ENCODE measurements around the gene NAT14. TPM values are rescaled to one million over a fixed set of nuclear protein-coding genes. Genes with fewer than 3 reads are reported as not detected.

The NAT14 gene, protein sequence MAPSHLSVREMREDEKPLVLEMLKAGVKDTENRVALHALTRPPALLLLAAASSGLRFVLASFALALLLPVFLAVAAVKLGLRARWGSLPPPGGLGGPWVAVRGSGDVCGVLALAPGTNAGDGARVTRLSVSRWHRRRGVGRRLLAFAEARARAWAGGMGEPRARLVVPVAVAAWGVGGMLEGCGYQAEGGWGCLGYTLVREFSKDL
- total RNA-seq = 10.7 and 15.7 TPM in 2 replicates

DNA sequence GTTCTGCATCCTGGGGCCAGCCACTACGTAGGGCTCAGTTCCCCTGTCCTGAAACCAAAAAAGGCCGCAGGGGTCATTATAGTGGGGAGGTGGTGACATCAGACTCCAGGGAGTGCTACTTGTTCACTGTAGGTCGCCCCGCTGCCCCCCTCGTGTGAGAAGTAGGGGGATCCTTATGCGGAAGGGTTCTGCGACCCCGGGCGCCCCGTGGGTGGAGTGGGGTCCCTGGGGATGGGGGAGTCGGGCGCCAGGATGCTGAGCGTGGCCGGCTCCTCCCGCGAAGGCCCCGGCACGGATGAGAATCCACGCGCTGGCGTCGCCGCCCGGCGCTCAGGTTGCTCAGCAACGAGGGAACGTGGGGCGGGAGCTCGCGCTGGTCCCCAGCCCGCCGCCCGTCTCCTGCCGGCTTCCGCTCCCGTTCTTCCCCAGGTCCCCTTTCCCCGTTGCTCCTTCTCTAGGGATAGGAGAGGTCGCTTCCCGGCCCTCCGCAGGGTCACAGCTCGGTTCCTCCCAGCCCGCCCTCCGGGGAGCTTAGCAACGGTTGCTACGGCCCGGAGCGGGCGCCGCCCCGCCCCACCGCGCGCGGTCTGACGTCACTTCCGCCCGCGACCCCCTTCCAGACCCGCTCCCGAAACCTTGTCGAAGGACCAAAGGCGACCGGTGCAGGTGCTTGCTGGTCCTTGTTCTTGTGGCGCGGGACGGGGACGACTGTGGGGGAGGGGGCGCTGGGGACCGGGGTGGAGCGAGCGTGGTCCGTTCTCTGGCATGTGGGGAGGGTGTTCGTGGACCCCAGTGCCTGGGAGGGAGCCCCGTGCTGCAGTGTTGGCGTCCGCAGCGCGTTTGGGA, at the start of gene NAT14:
NAT14 (plus strand) TSS at position 596 of the 846 bp plus-strand sequence. CDS start 521 bp downstream, outside the sequence.

DNA sequence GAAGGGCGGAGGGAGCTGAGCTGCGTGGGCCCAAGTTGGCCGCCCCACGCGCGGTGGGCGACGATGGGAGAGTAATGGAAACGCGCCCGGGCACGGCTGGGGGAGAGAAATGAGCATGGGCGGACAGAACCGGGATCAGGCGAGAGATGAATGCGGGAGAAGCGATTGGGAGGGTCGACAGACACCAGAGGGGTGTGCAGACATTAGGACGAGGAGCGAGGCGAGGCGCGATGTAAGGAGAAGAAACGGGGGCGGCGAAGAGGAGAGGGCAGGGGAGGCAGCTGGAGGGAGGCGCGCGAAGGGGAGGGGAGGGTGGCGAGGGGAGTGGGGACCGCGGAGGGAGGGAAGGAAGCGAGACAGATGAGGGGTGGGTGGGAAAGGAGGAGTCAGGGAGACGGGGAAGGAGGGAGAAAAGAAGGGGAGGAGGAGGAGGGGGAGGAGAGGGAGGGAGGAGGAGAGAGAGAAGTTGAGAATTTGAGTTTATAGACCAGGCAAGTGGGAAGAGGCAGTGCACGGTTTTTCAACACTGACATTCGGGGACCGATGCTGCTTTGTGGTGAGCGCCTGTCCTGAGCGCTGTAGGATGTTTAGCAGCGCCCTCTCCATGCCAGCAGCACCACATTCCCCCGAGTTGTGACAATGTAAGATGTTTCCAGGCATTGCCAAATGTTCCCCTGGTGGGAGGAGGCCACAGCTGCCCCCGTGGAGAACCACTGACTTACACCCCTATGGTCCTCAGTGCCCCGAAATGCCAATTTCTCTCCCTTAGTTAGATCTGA, 41.8 kb upstream of the NAT14 start, which contains the start of gene SHISA7:
SHISA7 (minus strand) TSS at position 256 of the 779 bp plus-strand sequence. CDS start 437 bp downstream, outside the sequence.

DNA sequence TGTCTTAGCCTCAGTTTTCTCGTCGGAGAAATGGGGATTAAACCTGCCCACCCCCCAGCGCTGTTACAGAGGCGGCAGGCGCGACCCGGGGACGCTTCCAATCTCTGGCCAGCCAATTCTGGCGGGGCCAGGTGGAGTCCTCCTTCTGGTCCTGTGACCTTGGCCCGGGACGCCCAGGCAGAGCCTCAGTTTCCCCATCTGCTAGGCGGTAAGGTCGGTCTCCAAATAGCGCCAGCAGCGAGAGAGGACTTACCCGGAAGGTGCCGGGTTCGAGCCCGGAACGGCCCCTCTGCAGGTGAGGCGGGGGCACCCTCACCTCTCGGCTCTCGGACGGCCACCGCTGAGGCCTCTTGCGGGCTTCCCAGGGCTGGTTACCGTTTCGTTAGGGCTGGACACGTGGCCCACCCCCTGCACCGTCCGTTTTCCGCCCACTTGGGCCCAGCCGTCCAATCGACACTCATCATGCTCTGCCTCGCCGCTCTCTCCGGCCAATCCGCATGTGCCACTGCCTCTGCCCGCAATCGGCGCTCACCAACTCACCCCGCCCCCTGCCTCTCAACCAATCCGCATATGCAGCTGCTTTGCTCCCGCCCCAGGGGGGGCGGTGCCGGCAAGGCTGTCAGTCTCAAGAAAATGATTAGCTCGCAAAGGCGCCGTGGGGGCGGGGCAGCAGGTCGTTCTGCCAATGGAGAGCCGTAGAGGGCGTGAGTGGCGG, 23.6 kb upstream of the NAT14 start, which contains the start of gene ISOC2:
ISOC2 (minus strand) TSS at position 384 of the 715 bp plus-strand sequence. CDS start 5,156 bp downstream, outside the sequence.

DNA sequence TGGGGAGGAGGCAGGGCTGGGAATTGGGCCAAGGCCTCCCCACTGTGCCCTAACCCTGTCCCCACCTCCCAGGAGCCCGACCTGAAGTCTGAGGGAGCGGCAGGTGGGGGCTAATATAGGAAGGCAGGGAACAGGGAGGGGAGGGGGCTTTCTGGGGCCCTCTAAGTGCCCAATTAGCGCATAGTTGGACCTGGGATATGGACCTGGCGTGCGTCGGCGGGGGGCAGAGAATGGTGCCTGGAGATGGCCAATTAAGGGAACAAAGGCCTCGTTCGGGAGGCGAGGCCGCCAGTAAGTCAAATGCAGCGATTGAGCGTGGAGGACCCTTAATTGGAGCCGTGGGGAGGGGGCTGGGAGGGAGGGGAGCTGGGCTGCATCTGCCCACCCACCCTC, 20.3 kb upstream of the NAT14 start, which contains the start of gene C19orf85:
C19orf85 (minus strand) TSS at position 90 of the 393 bp plus-strand sequence. CDS start 197 bp downstream, outside the sequence.

DNA sequence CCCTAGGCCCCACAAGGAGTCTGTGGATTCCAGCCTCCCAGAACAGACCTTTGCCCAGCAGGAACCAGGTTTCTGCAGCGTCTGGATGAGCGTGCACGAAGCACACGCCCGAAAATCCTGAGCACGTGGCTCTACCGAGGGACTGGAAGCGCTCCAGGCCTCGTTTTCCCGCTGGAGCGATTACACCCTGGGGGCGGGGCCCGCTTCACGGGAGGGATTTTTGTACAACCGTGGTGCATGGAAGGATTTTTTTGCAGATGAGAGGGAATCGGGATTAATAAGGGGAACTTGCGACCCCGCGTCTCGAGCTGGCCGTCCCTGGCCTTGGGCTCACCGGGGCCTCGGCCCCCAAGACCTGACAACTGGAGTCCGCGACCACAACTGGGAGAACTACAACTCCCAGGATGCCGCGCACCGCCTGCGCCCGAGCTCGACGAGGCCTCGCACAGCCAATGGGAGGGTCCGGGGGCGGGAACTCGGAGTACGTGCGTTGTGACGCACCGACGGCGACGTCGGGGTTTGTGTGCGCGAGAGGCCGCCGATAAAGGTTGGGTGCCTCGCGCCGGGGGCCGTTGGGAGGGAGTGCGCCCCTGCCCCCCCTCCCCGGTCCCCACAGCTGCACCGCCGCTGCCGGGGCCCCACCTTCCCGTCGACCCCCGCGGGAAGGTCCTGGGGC, 8.8 kb upstream of the NAT14 start, which contains the start of gene ZNF628:
ZNF628 (plus strand) TSS at position 518 of the 676 bp plus-strand sequence. CDS start 3,294 bp downstream, outside the sequence.

DNA sequence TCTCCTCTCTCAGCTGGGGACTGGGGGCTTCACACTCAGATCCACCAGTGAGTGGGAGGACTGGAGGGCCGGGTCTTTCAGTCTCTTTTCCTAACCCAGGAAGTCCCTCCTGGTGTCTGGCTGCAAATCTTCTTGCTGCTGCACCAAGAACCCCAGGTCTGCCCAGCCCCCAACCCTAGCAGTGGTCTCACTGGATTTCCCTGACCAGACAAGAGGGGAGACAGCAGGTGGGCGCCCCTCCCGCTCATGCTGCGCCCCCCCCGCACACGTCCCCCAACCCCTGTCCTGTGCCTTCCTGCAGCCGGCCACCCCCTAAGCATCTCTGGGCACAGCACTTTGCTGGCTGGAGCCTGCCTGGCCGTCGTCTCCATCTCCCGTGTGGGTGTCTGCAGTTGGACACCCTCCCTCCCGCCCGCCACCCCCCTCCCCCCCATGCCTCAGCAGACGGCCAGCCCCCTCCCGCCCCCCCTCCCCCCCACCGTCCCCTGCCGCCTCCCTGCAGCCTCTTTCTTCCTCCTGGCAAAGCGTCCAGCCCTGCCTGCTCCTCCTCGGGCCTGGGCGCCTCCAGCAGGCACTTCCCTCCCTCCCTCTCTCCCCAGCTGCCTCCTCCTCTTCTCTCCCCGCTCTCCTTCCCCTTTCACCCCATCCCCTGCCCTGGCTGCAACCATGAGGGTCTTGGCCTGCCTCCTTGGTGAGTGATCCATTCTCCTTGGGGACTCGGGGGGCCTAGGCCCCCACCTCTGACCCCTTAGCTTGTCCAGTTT, 3.1 kb downstream of the NAT14 start, which contains the start of gene SSC5D:
SSC5D (plus strand) TSS at position 513 of the 764 bp plus-strand sequence; CDS start at position 667, 154 bp downstream.

Other genes starting within 250 kb of the NAT14 start
- 44.2 and 52.3 TPM in 2 replicates for gene PPP6R1, start 226.2 kb upstream of the NAT14 start, total RNA-seq
- 30.4 and 37.2 TPM in 2 replicates for gene HSPBP1, start 205.1 kb upstream of the NAT14 start, total RNA-seq
- gene BRSK1, start 201.2 kb upstream of the NAT14 start, total RNA-seq = 0.29 and 1.3 TPM in 2 replicates
- gene TMEM150B, start 159.8 kb upstream of the NAT14 start, total RNA-seq = not detected in 2 replicates
- gene KMT5C, start 145.3 kb upstream of the NAT14 start, total RNA-seq = 5.6 and 9.8 TPM in 2 replicates
- gene COX6B2, start 130.5 kb upstream of the NAT14 start, total RNA-seq = not detected in 2 replicates
- not detected in 2 replicates for gene GARIN5B, start 121.9 kb upstream of the NAT14 start, total RNA-seq
- 0.33 TPM in 1 of 2 replicates, not detected in the other for gene IL11, start 114.7 kb upstream of the NAT14 start, total RNA-seq
- not detected in 2 replicates for gene TMEM190, start 108.4 kb upstream of the NAT14 start, total RNA-seq
- gene TMEM238, start 100.9 kb upstream of the NAT14 start, total RNA-seq = 0.33 TPM in 1 of 2 replicates, not detected in the other
- 445 and 511 TPM in 2 replicates for gene RPL28, start 99.3 kb upstream of the NAT14 start, total RNA-seq
- 106 and 121 TPM in 2 replicates for gene UBE2S, start 77.4 kb upstream of the NAT14 start, total RNA-seq
- not detected in 2 replicates for gene SHISA7, start 41.9 kb upstream of the NAT14 start, total RNA-seq
- gene ISOC2, start 23.5 kb upstream of the NAT14 start, total RNA-seq = 60.9 and 67.6 TPM in 2 replicates
- not detected in 2 replicates for gene C19orf85, start 20.4 kb upstream of the NAT14 start, total RNA-seq
- 2.5 and 9.8 TPM in 2 replicates for gene ZNF628, start 8.6 kb upstream of the NAT14 start, total RNA-seq
- 0.33 and 0.57 TPM in 2 replicates for gene SSC5D, start 3.2 kb downstream of the NAT14 start, total RNA-seq
- not detected in 2 replicates for gene SBK2, start 51.9 kb downstream of the NAT14 start, total RNA-seq
- gene SBK3, start 60.4 kb downstream of the NAT14 start, total RNA-seq = under 0.01 and 0.10 TPM in 2 replicates
- 5.1 and 11.8 TPM in 2 replicates for gene ZNF579, start 95.7 kb downstream of the NAT14 start, total RNA-seq
- gene FIZ1, start 114.3 kb downstream of the NAT14 start, total RNA-seq = 3.9 and 4.9 TPM in 2 replicates
- 11.9 and 13.7 TPM in 2 replicates for gene ZNF524, start 115.1 kb downstream of the NAT14 start, total RNA-seq
- gene ZNF865, start 120.5 kb downstream of the NAT14 start, total RNA-seq = 1.2 and 2.0 TPM in 2 replicates
- 4.5 and 6.5 TPM in 2 replicates for gene ZNF784, start 139.4 kb downstream of the NAT14 start, total RNA-seq
- gene ZNF580, start 155.8 kb downstream of the NAT14 start, total RNA-seq = 6.9 and 7.4 TPM in 2 replicates
- gene ZNF581, start 158.5 kb downstream of the NAT14 start, total RNA-seq = 20.1 and 34.9 TPM in 2 replicates
- gene CCDC106, start 163.0 kb downstream of the NAT14 start, total RNA-seq = 9.4 and 14.0 TPM in 2 replicates
- gene U2AF2, start 169.8 kb downstream of the NAT14 start, total RNA-seq = 109 and 121 TPM in 2 replicates
- 59.1 and 74.6 TPM in 2 replicates for gene EPN1, start 190.0 kb downstream of the NAT14 start, total RNA-seq